HepG2 (cell line): ENCODE results near the gene SDC4.

Experiments used
- FOXJ3 ChIP-seq: sonication (generic); formaldehyde crosslinking; IDR thresholded peaks from 2 replicates; pipeline ENCODE4 v1.4.0; 2020; ENCODE audit warnings: missing genetic modification reagents, mild to moderate bottlenecking, borderline replicate concordance
- HDAC6 ChIP-seq: fragments of 200-600 bp; sonication (generic); IDR thresholded peaks from 2 replicates; pipeline ENCODE4 v1.7.0; 2017; ENCODE audit warnings: mild to moderate bottlenecking, antibody characterized with exemption, low read length, low read depth
- U2AF2 ChIP-seq: fragments of 200-400 bp; formaldehyde crosslinking; IDR thresholded peaks from 2 replicates; pipeline ENCODE4 v1.6.1; 2017; ENCODE audit warnings: low read depth, mild to moderate bottlenecking, low read length
- ZNF296 ChIP-seq: sonication (generic); formaldehyde crosslinking; conservative IDR thresholded peaks from 2 replicates; pipeline ENCODE4 v1.5.0; 2020; ENCODE audit warnings: mild to moderate bottlenecking, missing genetic modification reagents
- TF ChIP-seq, protein P1 (sequence below): sonication (generic); formaldehyde crosslinking; IDR thresholded peaks from 2 replicates; pipeline ENCODE4 v1.5.0; 2020; ENCODE audit warnings: mild to moderate bottlenecking, missing genetic modification reagents, moderate library complexity

DNA sequence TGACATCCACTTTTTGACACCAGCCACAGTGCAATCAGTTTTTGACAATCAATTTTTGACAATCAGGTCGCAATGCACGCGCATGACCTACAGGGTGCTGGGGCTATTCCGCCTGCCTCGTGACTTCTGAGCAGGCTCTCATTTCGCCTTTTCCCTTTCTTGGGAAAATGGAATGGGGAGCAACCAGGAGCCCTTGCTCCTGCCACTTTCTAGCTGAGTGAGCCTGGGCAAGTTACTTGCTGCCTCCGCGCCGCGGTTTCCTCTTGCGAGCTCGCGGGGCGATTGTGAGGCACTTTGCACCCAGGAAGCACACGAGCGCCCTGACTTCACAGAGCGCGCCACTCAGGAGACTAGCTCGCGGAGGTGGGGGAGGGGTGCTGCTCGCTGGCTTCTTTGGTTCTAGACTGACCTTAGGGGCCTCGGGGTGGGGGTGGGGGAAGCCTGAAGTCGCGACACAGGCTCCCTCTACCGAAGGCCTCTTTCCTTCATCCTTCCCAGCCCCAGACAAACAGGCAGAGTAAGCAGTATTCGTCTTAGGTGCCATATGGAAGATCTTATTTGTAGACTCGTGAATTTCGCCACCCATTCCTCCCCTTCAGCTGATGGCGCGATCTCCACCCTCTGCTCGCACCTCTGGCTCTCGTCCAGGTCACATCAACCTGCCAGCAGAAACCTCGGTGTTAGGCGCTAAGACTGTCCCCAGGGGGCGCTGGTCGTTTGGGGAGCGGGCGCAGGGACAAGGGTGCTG lies 25.3 kb upstream of the SDC4 start:
- TF ChIP-seq U2AF2 (no peak), HDAC6 (no peak), ZNF296 (CRISPR knock-in tag) (no peak), FOXJ3 (no peak)
- TF ChIP-seq, protein P1, sequence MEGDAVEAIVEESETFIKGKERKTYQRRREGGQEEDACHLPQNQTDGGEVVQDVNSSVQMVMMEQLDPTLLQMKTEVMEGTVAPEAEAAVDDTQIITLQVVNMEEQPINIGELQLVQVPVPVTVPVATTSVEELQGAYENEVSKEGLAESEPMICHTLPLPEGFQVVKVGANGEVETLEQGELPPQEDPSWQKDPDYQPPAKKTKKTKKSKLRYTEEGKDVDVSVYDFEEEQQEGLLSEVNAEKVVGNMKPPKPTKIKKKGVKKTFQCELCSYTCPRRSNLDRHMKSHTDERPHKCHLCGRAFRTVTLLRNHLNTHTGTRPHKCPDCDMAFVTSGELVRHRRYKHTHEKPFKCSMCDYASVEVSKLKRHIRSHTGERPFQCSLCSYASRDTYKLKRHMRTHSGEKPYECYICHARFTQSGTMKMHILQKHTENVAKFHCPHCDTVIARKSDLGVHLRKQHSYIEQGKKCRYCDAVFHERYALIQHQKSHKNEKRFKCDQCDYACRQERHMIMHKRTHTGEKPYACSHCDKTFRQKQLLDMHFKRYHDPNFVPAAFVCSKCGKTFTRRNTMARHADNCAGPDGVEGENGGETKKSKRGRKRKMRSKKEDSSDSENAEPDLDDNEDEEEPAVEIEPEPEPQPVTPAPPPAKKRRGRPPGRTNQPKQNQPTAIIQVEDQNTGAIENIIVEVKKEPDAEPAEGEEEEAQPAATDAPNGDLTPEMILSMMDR (CRISPR knock-in tag): peak; percentile 98
